Measurements from ENCODE around the gene DNAI4. TPM values are rescaled to one million over a fixed set of nuclear protein-coding genes. Genes with fewer than 3 reads are reported as not detected.

Gene DNAI4
- total and polyA plus RNA-seq, 2 of the 8 experiments (the other 6 are each of a cell fraction or from before 2014, with no cell fraction given), result 0.32 to 2.1 TPM

DNA sequence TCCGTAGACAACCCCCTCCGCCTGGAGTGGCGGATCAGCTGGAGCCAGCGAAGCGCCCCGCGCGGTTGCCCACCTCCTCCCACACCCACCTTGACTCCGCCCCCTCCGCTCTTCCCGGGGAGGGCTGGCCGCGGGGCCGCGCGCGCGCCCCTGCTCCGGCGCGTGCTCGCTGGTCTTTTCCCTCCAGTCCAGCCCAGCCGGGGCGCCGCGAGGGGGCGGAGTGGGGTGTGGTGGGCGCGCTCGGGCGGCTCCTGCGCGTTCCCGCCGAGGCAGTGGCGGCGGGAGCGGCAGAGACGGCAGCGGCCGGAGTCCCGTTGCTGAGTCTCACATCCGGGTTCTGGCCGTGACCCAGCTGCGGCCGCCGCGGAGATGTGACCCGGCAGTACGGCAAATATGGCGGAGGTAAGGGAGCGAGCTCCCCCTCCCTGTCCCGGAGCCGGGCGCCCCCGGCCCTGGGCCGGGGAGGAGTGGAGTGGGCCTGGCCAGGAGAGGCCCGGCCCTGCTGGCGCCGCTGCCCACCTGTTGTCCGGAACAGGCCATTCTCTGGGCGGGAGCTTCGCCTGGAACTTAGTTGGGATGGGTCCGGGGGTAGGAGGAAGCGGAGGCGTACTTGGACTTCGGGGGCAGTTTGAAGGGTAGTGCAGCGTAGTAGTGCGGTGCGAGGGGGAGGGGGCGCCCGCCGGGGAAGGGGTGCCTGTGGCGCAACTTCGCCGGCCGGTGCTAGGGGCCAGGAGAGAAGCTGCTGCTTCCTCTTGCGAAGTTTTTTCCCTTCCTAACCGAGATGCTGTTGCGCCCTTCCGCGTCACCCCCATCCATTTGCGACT is 5.6 kb upstream of the DNAI4 start (continued):
- TF ChIP-seq CHD7 (IDR thresholded peaks at IDR 0.05; ENCODE audit: insufficient replicate concordance, low read length), result peak; percentile 2
- TF ChIP-seq KDM5A (IDR thresholded peaks at IDR 0.05; ENCODE audit: low read length), result peak; percentile 45; the same call in 1 of the 2 replicates
- TF ChIP-seq, protein P1, sequence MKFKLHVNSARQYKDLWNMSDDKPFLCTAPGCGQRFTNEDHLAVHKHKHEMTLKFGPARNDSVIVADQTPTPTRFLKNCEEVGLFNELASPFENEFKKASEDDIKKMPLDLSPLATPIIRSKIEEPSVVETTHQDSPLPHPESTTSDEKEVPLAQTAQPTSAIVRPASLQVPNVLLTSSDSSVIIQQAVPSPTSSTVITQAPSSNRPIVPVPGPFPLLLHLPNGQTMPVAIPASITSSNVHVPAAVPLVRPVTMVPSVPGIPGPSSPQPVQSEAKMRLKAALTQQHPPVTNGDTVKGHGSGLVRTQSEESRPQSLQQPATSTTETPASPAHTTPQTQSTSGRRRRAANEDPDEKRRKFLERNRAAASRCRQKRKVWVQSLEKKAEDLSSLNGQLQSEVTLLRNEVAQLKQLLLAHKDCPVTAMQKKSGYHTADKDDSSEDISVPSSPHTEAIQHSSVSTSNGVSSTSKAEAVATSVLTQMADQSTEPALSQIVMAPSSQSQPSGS (IDR thresholded peaks at IDR 0.05; ENCODE audit: low read length), result peak; percentile 44; the same call in 1 of the 2 replicates
- TF ChIP-seq TBP (IDR thresholded peaks at IDR 0.05; ENCODE audit: low read depth, low read length), result peak; percentile 75
- peak; percentile 96; the same call in 1 of the 2 replicates for TF ChIP-seq RBBP5 (IDR thresholded peaks at IDR 0.05; ENCODE audit: borderline replicate concordance, low read depth, low read length)

Measured in H1 (cell line).